Natural killer cell (primary cell): ENCODE data around the gene SRSF6. TPM values are rescaled to one million over a fixed set of nuclear protein-coding genes. Genes with fewer than 3 reads are reported as not detected.

ENCODE experiments used
- ATAC-seq, 3 donors: fragments of 150-1000 bp in 2 of 3; fragments of 200-7000 bp in 1 of 3; cut with Tn5 transposase; 1 replicate in 1 of 3; 2 replicates in 2 of 3; pipeline ENCODE4 v1.10.0; 2021; ENCODE audit warnings: mild to moderate bottlenecking in 2 of 3, moderate library complexity in 2 of 3
- DNase-seq, 2 donors: peaks; one replicate each; pipeline versions ENCODE4 v3.0.0 to v3.0.0-alpha.2; 2013 to 2021; ENCODE audit warnings: mixed read lengths in 1 of 2
- H3K27ac ChIP-seq: one replicate; pipeline ENCODE4 v1.5.1; 2013; ENCODE audit warnings: mild to moderate bottlenecking, low read length
- H3K27me3 ChIP-seq: one replicate; pipeline ENCODE4 v1.6.1; 2013; ENCODE audit warnings: low read length; ENCODE audit not compliant: control insufficient read depth, insufficient read depth
- H3K36me3 ChIP-seq: one replicate; pipeline ENCODE4 v1.6.1; 2013; ENCODE audit warnings: low read length; ENCODE audit not compliant: control insufficient read depth, insufficient read depth
- H3K4me1 ChIP-seq: one replicate; pipeline ENCODE4 v1.6.1; 2013; ENCODE audit warnings: low read length; ENCODE audit not compliant: control insufficient read depth, insufficient read depth
- H3K4me3 ChIP-seq: one replicate; pipeline ENCODE4 v1.5.1; 2013; ENCODE audit warnings: low read length
- H3K9me3 ChIP-seq: one replicate; pipeline ENCODE4 v1.6.1; 2013; ENCODE audit warnings: low read length; ENCODE audit not compliant: control insufficient read depth, insufficient read depth
- H3K27ac Mint-ChIP-seq, 2 donors: one replicate each; pipeline ENCODE4 v1.8.0; 2022; ENCODE audit warnings: mild to moderate bottlenecking in 2 of 2, mixed read lengths in 2 of 2, moderate library complexity in 1 of 2
- H3K27me3 Mint-ChIP-seq, 2 donors: one replicate each; pipeline ENCODE4 v1.8.0; 2022; ENCODE audit warnings: low read depth in 2 of 2, mixed read lengths in 2 of 2
- H3K36me3 Mint-ChIP-seq: one replicate; pipeline ENCODE4 v1.8.0; 2022; ENCODE audit warnings: mixed read lengths
- H3K4me1 Mint-ChIP-seq, 2 donors: one replicate each; pipeline ENCODE4 v1.8.0; 2022; ENCODE audit warnings: mixed read lengths in 2 of 2
- H3K4me3 Mint-ChIP-seq: one replicate; pipeline ENCODE4 v1.8.0; 2022; ENCODE audit warnings: mild to moderate bottlenecking, moderate library complexity, mixed read lengths
- H3K9me3 Mint-ChIP-seq, 2 donors: one replicate each; pipeline ENCODE4 v1.8.0; 2022; ENCODE audit warnings: mixed read lengths in 2 of 2
- CTCF ChIP-seq: fragments of 200-600 bp; IDR thresholded peaks from one replicate; pipeline ENCODE4 v1.8.0; 2022; ENCODE audit warnings: antibody characterized with exemption
- WGBS: methylation state at CpG from one replicate; pipeline ENCODE4 v1.1.7; 2013; ENCODE audit warnings: missing lambda C conversion rate; ENCODE audit not compliant: insufficient coverage; 5-methylcytosine and 5-hydroxymethylcytosine counted together
- intact Hi-C: fragments of 100-400 bp; cut with micrococcal nuclease; formaldehyde crosslinking; loops from one replicate; pipeline ENCODE4 v1.14.2; 2022
- total RNA-seq, 4 donors: library from RNA; stranded (reverse); fragments of 120-200 nt in 1 of 4; gene quantifications; one replicate each; pipeline versions ENCODE4 v1.2.3 to v1.2.4, GENCODE V29; 2013 to 2022

The SRSF6 gene
- total RNA-seq, 3 donors from 2014 or later (not counting 1 experiment from before 2014, with no cell fraction given) = 184 to 252 (median 229) TPM

- H3K27me3 Mint-ChIP-seq = no peaks in the 10 kb centered on the region
- Histone ChIP-seq H3K9me3 (no peaks in the 10 kb centered on the region), H3K27ac (no peak overlapping the region), H3K4me3 (no peak overlapping the region), H3K27me3 (no peaks in the 10 kb centered on the region), H3K36me3 (peaks cover 56% of the 10 kb centered on the region), H3K4me1 (no peaks in the 10 kb centered on the region)
- WGBS = 100% methylated on average over 1 of the region's 2 CpGs
- H3K4me3 Mint-ChIP-seq = no peak overlapping the region
- intact Hi-C loops = no loop called here
- DNase-seq (no peak), ATAC-seq (peak in 1 of 3 donors; percentile 13)
- peaks cover 13% of the 10 kb centered on the region for H3K36me3 Mint-ChIP-seq
- no peak for TF ChIP-seq CTCF
- H3K4me1 Mint-ChIP-seq = peaks cover 17 to 26% of the 10 kb centered on the region in 2 donors
- H3K27ac Mint-ChIP-seq = peak overlapping the region in 1 of 2 donors; percentile 40
- no peaks in the 10 kb centered on the region for H3K9me3 Mint-ChIP-seq
Observed at GRCh38 chr20:43465625-43465943, 7.9 kb downstream of the SRSF6 start.

GRCh38 chr20:43467589-43467988 lies 9.9 kb downstream of the SRSF6 start:
- H3K36me3 Mint-ChIP-seq = peaks cover 7% of the 10 kb centered on the region
- intact Hi-C loops = no loop called here
- peak overlapping the region; percentile 24 to 63 for H3K27ac Mint-ChIP-seq
- no peaks in the 10 kb centered on the region for H3K4me1 ChIP-seq
- no peaks in the 10 kb centered on the region for H3K9me3 ChIP-seq
- H3K27ac ChIP-seq = no peak overlapping the region
- H3K9me3 Mint-ChIP-seq = no peaks in the 10 kb centered on the region
- H3K36me3 ChIP-seq = peaks cover 37% of the 10 kb centered on the region
- H3K4me3 Mint-ChIP-seq = no peak overlapping the region
- H3K4me1 Mint-ChIP-seq = peaks cover 13 to 24% of the 10 kb centered on the region in 2 donors
- no peak overlapping the region for H3K4me3 ChIP-seq
- ATAC-seq (no peak), DNase-seq (no peak)
- no peaks in the 10 kb centered on the region for H3K27me3 Mint-ChIP-seq
- TF ChIP-seq CTCF = no peak
- no CpG with 5 or more reads among the region's 1 CpG for WGBS
- H3K27me3 ChIP-seq = no peaks in the 10 kb centered on the region

GRCh38 chr20:43472671-43473380 lies 15.1 kb downstream of the SRSF6 start:
- no peak for ATAC-seq
- Histone ChIP-seq H3K4me1 (no peaks in the 10 kb centered on the region), H3K27ac (no peak overlapping the region), H3K4me3 (no peak overlapping the region), H3K27me3 (no peaks in the 10 kb centered on the region), H3K9me3 (no peaks in the 10 kb centered on the region), H3K36me3 (no peaks in the 10 kb centered on the region)
- intact Hi-C loops = no loop called here
- Mint-ChIP-seq H3K9me3 (no peaks in the 10 kb centered on the region), H3K4me1 (peaks cover 0 to 6% of the 10 kb centered on the region in 2 donors), H3K36me3 (no peaks in the 10 kb centered on the region), H3K27ac (no peak overlapping the region), H3K4me3 (no peak overlapping the region), H3K27me3 (no peaks in the 10 kb centered on the region)
- DNase-seq = no peak
- no peak for TF ChIP-seq CTCF
- WGBS = 57% methylated on average over 5 of the region's 11 CpGs

GRCh38 chr20:43473381-43473704 lies 15.6 kb downstream of the SRSF6 start:
- Mint-ChIP-seq H3K4me3 (no peak overlapping the region), H3K9me3 (no peaks in the 10 kb centered on the region), H3K27me3 (no peaks in the 10 kb centered on the region), H3K4me1 (peaks cover 0 to 6% of the 10 kb centered on the region in 2 donors), H3K27ac (no peak overlapping the region), H3K36me3 (no peaks in the 10 kb centered on the region)
- H3K4me3 ChIP-seq = no peak overlapping the region
- ATAC-seq (no peak), DNase-seq (no peak)
- H3K36me3 ChIP-seq = no peaks in the 10 kb centered on the region
- H3K27me3 ChIP-seq = no peaks in the 10 kb centered on the region
- 98% methylated on average over 4 of the region's 4 CpGs for WGBS
- no peak for TF ChIP-seq CTCF
- intact Hi-C loops = no loop called here
- H3K4me1 ChIP-seq = no peaks in the 10 kb centered on the region
- H3K27ac ChIP-seq = no peak overlapping the region
- no peaks in the 10 kb centered on the region for H3K9me3 ChIP-seq
